Stomach (tissue), 9 donors: ENCODE data around the gene HES3. TPM values are rescaled to one million over a fixed set of nuclear protein-coding genes. Genes with fewer than 3 reads are reported as not detected.

Experiments
- DNase-seq, 2 donors: peaks; one replicate each; pipeline versions ENCODE4 v3.0.0 to v3.0.0-alpha.2; 2013 to 2019
- H3K27ac ChIP-seq, 5 donors: fragments of 200-600 bp in 4 of 5; sonication (generic) in 4 of 5; one replicate each; pipeline ENCODE4 v1.5.1; 2013 to 2019; ENCODE audit warnings: mild to moderate bottlenecking in 1 of 5, moderate library complexity in 1 of 5
- H3K27me3 ChIP-seq, 3 donors: fragments of 200-600 bp; sonication (generic); one replicate each; pipeline ENCODE4 v1.5.1; 2017 to 2019; ENCODE audit warnings: mixed run types in 1 of 3
- H3K36me3 ChIP-seq, 4 donors: fragments of 200-600 bp; sonication (generic); 1 replicate in 3 of 4; 2 replicates in 1 of 4; pipeline ENCODE4 v1.5.1; 2016 to 2019
- H3K4me1 ChIP-seq, 4 donors: fragments of 200-600 bp; sonication (generic); one replicate each; pipeline ENCODE4 v1.5.1; 2016 to 2019
- H3K4me3 ChIP-seq, 4 donors: fragments of 200-600 bp; sonication (generic) in 3 of 4; one replicate each; pipeline ENCODE4 v1.5.1; 2016 to 2019; ENCODE audit warnings: mild to moderate bottlenecking in 1 of 4
- H3K9me3 ChIP-seq, 4 donors: fragments of 200-600 bp; sonication (generic); one replicate each; pipeline ENCODE4 v1.5.1; 2016 to 2019
- CTCF ChIP-seq, 7 experiments: fragments of 450-650 bp in 4 of 7; fragments of 200-600 bp in 3 of 7; sonication (generic) in 3 of 7; IDR thresholded peaks; one replicate each; pipeline ENCODE4 v1.5.1; 2016 to 2019; ENCODE audit warnings: antibody characterized with exemption in 7 of 7, control low read depth in 2 of 7, mild to moderate bottlenecking in 1 of 7
- EP300 ChIP-seq: sonication (generic); formaldehyde crosslinking; IDR thresholded peaks from one replicate; pipeline ENCODE4 v1.6.1; 2017; ENCODE audit warnings: antibody characterized with exemption
- POLR2A ChIP-seq, 4 donors: fragments of 450-650 bp; IDR thresholded peaks; one replicate each; pipeline ENCODE4 v1.6.1; 2016; ENCODE audit warnings: antibody characterized with exemption in 4 of 4, control low read depth in 2 of 4, mild to moderate bottlenecking in 1 of 4, moderate library complexity in 1 of 4
- POLR2AphosphoS5 ChIP-seq, 3 donors: sonication (generic); formaldehyde crosslinking; IDR thresholded peaks; one replicate each; pipeline ENCODE4 v1.6.1; 2016; ENCODE audit warnings: antibody characterized with exemption in 3 of 3
- WGBS, 5 donors: extraction: QIAGEN DNeasy Blood & Tissue Kit in 3 of 5; methylation state at CpG; one replicate each; pipeline versions ENCODE4 v1.1.5 to v1.1.7; 2013 to 2018; 5-methylcytosine and 5-hydroxymethylcytosine counted together
- intact Hi-C: fragments of 100-400 bp; cut with DNase I; formaldehyde crosslinking; loops from one replicate; pipeline ENCODE4 v1.15.1; 2023; ENCODE audit warnings: low total_unique reads
- polyA plus RNA-seq, 3 donors: library from polyadenylated mRNA; stranded (reverse); fragments of 200-250 nt; gene quantifications; one replicate each; pipeline ENCODE4 v1.2.3, GENCODE V29; 2013
- total RNA-seq, 5 donors: library from RNA; depleted of rRNA; stranded (reverse); fragments of >200 nt; gene quantifications; one replicate each; pipeline versions ENCODE4 v1.1.0 to v1.2.3, GENCODE V29; 2014 to 2016
- donor health status: healthy with polysubstance abuse.
- donor health status: Bipolar disorder and iron deficiency.
- donor health status: healthy.

HES3 gene
- total and polyA plus RNA-seq, 8 donors, result not detected

- 79 to 93% (median 90%) methylated on average over 10 to 21 of the region's 21 CpGs for WGBS, 5 donors
Measured at GRCh38 chr1:6268415-6268814, 24.4 kb downstream of the HES3 start.

GRCh38 chr1:6269296-6269695 lies 25.3 kb downstream of the HES3 start:
- peaks cover 0 to 25% (median 13%) of the 10 kb centered on the region in 4 donors for H3K4me1 ChIP-seq
- peak overlapping the region in 1 of 5 donors; percentile 29 for H3K27ac ChIP-seq
- peaks cover 0 to 3% (median 1%) of the 10 kb centered on the region in 4 donors for H3K36me3 ChIP-seq
- intact Hi-C loops, result no loop called here
- DNase-seq, result no peak
- H3K4me3 ChIP-seq, result no peak overlapping the region
- no peaks in the 10 kb centered on the region for H3K27me3 ChIP-seq
- TF ChIP-seq EP300 (no peak), POLR2A (IDR thresholded peaks at IDR 0.05) (no peak), CTCF (IDR thresholded peaks at IDR 0.05) (no peak), POLR2AphosphoS5 (IDR thresholded peaks at IDR 0.05) (no peak)
- 81 to 91% (median 86%) methylated on average over 14 of the region's 14 CpGs for WGBS, 5 donors
- no peaks in the 10 kb centered on the region for H3K9me3 ChIP-seq

More at GRCh38 chr1:6268415-6268814, 24.4 kb downstream of the HES3 start:
- H3K9me3 ChIP-seq, result no peaks in the 10 kb centered on the region
- no peak overlapping the region for H3K27ac ChIP-seq
- H3K36me3 ChIP-seq, result peaks cover 0 to 11% (median 3%) of the 10 kb centered on the region in 4 donors
- H3K4me1 ChIP-seq, result peaks cover 0 to 25% (median 17%) of the 10 kb centered on the region in 4 donors
- no peak for TF ChIP-seq EP300
- no peak for TF ChIP-seq CTCF (IDR thresholded peaks at IDR 0.05)
- no peak for TF ChIP-seq POLR2A (IDR thresholded peaks at IDR 0.05)
- no peak for TF ChIP-seq POLR2AphosphoS5 (IDR thresholded peaks at IDR 0.05)
- H3K27me3 ChIP-seq, result peaks cover 0 to 6% (median 0%) of the 10 kb centered on the region in 3 donors
- intact Hi-C loops, result no loop called here
- DNase-seq, result no peak
- H3K4me3 ChIP-seq, result no peak overlapping the region

- Histone ChIP-seq H3K27me3 (no peaks in the 10 kb centered on the region), H3K4me1 (peaks cover 0 to 25% (median 13%) of the 10 kb centered on the region in 4 donors), H3K27ac (peak overlapping the region in 1 of 5 donors; percentile 56), H3K36me3 (no peaks in the 10 kb centered on the region), H3K4me3 (no peak overlapping the region), H3K9me3 (no peaks in the 10 kb centered on the region)
- DNase-seq, result peak in 1 of 2 donors; percentile 83
- intact Hi-C loops, result no loop called here
- TF ChIP-seq CTCF (IDR thresholded peaks at IDR 0.05) (no peak), POLR2A (IDR thresholded peaks at IDR 0.05) (no peak), POLR2AphosphoS5 (IDR thresholded peaks at IDR 0.05) (no peak), EP300 (no peak)
- WGBS, 5 donors, result 52 to 68% (median 65%) methylated on average over 8 to 22 of the region's 22 CpGs
Measured at GRCh38 chr1:6269720-6270400, 25.9 kb downstream of the HES3 start.

- DNase-seq, result peak in 1 of 2 donors; percentile 74
- no peaks in the 10 kb centered on the region for H3K9me3 ChIP-seq
- intact Hi-C loops, result no loop called here
- peak overlapping the region in 1 of 5 donors; percentile 56 for H3K27ac ChIP-seq
- H3K27me3 ChIP-seq, result no peaks in the 10 kb centered on the region
- peaks cover 0 to 25% (median 13%) of the 10 kb centered on the region in 4 donors for H3K4me1 ChIP-seq
- H3K4me3 ChIP-seq, result no peak overlapping the region
- H3K36me3 ChIP-seq, result no peaks in the 10 kb centered on the region
- WGBS, 5 donors, result 50 to 75% (median 58%) methylated on average over 1 to 8 of the region's 8 CpGs
- TF ChIP-seq CTCF (IDR thresholded peaks at IDR 0.05) (no peak), POLR2A (IDR thresholded peaks at IDR 0.05) (no peak), EP300 (no peak), POLR2AphosphoS5 (IDR thresholded peaks at IDR 0.05) (no peak)
Measured at GRCh38 chr1:6270401-6270800, 26.4 kb downstream of the HES3 start.
